GM19463 (cell line): Measurements from ENCODE around the gene RACGAP1.

Source experiments
- ATAC-seq: cut with Tn5 transposase; IDR thresholded peaks from one replicate; pipeline ENCODE4 v1.9.1; 2021; ENCODE audit warnings: mild to moderate bottlenecking, moderate library complexity; ENCODE audit not compliant: unreplicated experiment

RACGAP1 gene

GRCh38 chr12:49972129-49972528 lies 53.2 kb downstream of the RACGAP1 start:
- no peak for ATAC-seq

GRCh38 chr12:49971141-49971540 lies 54.2 kb downstream of the RACGAP1 start:
- no peak for ATAC-seq

GRCh38 chr12:49970658-49971057 lies 54.6 kb downstream of the RACGAP1 start:
- no peak for ATAC-seq

- no peak for ATAC-seq
These were observed 55.5 kb downstream of the RACGAP1 start for GRCh38 chr12:49969651-49970429.

- ATAC-seq = no peak
These were observed 56.3 kb downstream of the RACGAP1 start for GRCh38 chr12:49969027-49969426.

- ATAC-seq = no peak
These were observed 56.8 kb downstream of the RACGAP1 start for GRCh38 chr12:49968471-49968870.

- no peak for ATAC-seq
These were observed 57.5 kb downstream of the RACGAP1 start for GRCh38 chr12:49967777-49968250.

- ATAC-seq = peak; percentile 71
These were observed 58.1 kb downstream of the RACGAP1 start for GRCh38 chr12:49967042-49967776.

GRCh38 chr12:49966511-49967041 lies 58.7 kb downstream of the RACGAP1 start:
- ATAC-seq = no peak

- no peak for ATAC-seq
These were observed 59.5 kb downstream of the RACGAP1 start for GRCh38 chr12:49965836-49966235.

GRCh38 chr12:49964849-49965624 lies 60.3 kb downstream of the RACGAP1 start:
- ATAC-seq = no peak

- no peak for ATAC-seq
These were observed 61.1 kb downstream of the RACGAP1 start for GRCh38 chr12:49963976-49964815.

- no peak for ATAC-seq
These were observed 62.2 kb downstream of the RACGAP1 start for GRCh38 chr12:49962861-49963765.

- no peak for ATAC-seq
These were observed 63.1 kb downstream of the RACGAP1 start for GRCh38 chr12:49961993-49962764.

GRCh38 chr12:49961111-49961922 lies 64.0 kb downstream of the RACGAP1 start, which contains the start of gene AQP5:
TSS of gene AQP5 (plus strand) at chr12:49961872. CDS start at chr12:49962018, 146 bp downstream.
- no peak for ATAC-seq

- no peak for ATAC-seq
These were observed 64.7 kb downstream of the RACGAP1 start for GRCh38 chr12:49960474-49961110.
